ENCODE results near the gene NDUFA8. TPM values are rescaled to one million over a fixed set of nuclear protein-coding genes. Genes with fewer than 3 reads are reported as not detected.

The NDUFA8 gene
- total RNA-seq, 1 experiment from 2014 or later = 60.7 TPM

DNA sequence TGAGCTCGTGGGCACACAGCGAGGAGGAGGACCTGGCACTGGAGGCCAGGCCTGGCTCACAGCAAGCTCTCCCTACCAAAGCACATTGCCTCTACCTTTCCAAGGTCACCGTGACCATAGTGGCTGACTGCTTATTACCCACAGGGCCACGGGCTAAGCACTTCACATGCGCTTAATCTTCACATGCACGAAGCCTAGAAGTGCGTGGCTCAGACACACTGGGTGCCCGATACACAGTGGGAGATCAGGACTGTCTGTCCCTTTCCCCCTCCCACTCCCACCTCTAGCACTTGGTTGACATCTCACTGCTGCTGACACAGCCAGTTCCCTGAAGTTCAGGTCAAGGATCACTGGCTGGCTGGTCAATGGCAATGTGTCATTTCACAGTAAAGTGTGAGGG lies 45.6 kb upstream of the NDUFA8 start:
- no peak overlapping the region for H3K18ac ChIP-seq (ENCODE audit: insufficient read length, low read depth, low read length)
- Mint-ChIP-seq H3K27me3 (ENCODE audit: low read depth) (peaks cover 13% of the 10 kb centered on the region), H3K4me1 (peaks cover 14 to 22% of the 10 kb centered on the region in 2 experiments), H3K36me3 (ENCODE audit: insufficient read depth in 1 of 3, low read depth in 3 of 3) (no peaks in the 10 kb centered on the region), H3K27ac (peak overlapping the region in 1 of 3 experiments; percentile 24; a peak in 1 of 7 replicates), H3K4me3 (no peak overlapping the region), H3K9me3 (no peaks in the 10 kb centered on the region)
- H4K5ac ChIP-seq (ENCODE audit: insufficient read length, low read depth, low read length) = no peak overlapping the region
- no peaks in the 10 kb centered on the region for H3K79me1 ChIP-seq (ENCODE audit: insufficient read depth, low read depth, low read length, poor library complexity, severe bottlenecking)
- H4K91ac ChIP-seq (ENCODE audit: insufficient read length, low read depth, low read length) = no peak overlapping the region
- no peak overlapping the region for H3K56ac ChIP-seq (ENCODE audit: insufficient read length, low read depth, low read length)
- H3K23ac ChIP-seq (ENCODE audit: insufficient read length, low read depth, low read length) = no peak overlapping the region
- H3K4me2 ChIP-seq (ENCODE audit: insufficient read depth, insufficient read length, low read length) = no peak overlapping the region
- H4K8ac ChIP-seq (replicated peaks; ENCODE audit: insufficient read length, low read depth, low read length) = no peak overlapping the region
- H3K9ac ChIP-seq (ENCODE audit: extremely low read depth, insufficient read length, low read length) = no peak overlapping the region
- H3K14ac ChIP-seq (ENCODE audit: insufficient read depth, low read length) = no peak overlapping the region
- WGBS (ENCODE audit: extremely low coverage, insufficient read length, low lambda C conversion rate) = no CpG with 5 or more reads among the region's 8 CpGs
- DNase-seq = no peak
- no peak overlapping the region for H2BK20ac ChIP-seq (ENCODE audit: low read depth, low read length, poor library complexity, severe bottlenecking)
- H3K9me3 ChIP-seq (ENCODE audit: control insufficient read depth, low read depth, low read length) = no peaks in the 10 kb centered on the region
- TF ChIP-seq, protein P1, sequence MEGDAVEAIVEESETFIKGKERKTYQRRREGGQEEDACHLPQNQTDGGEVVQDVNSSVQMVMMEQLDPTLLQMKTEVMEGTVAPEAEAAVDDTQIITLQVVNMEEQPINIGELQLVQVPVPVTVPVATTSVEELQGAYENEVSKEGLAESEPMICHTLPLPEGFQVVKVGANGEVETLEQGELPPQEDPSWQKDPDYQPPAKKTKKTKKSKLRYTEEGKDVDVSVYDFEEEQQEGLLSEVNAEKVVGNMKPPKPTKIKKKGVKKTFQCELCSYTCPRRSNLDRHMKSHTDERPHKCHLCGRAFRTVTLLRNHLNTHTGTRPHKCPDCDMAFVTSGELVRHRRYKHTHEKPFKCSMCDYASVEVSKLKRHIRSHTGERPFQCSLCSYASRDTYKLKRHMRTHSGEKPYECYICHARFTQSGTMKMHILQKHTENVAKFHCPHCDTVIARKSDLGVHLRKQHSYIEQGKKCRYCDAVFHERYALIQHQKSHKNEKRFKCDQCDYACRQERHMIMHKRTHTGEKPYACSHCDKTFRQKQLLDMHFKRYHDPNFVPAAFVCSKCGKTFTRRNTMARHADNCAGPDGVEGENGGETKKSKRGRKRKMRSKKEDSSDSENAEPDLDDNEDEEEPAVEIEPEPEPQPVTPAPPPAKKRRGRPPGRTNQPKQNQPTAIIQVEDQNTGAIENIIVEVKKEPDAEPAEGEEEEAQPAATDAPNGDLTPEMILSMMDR (conservative IDR thresholded peaks at IDR 0.05) = no peak
- H2AK5ac ChIP-seq (ENCODE audit: insufficient read length, low read length) = no peak overlapping the region
- no peak overlapping the region for H2BK12ac ChIP-seq (ENCODE audit: insufficient read length, low read depth, low read length)
- H4K20me1 ChIP-seq (ENCODE audit: control insufficient read depth, insufficient read depth, insufficient read length) = no peaks in the 10 kb centered on the region
- no peaks in the 10 kb centered on the region for H3K79me2 ChIP-seq (ENCODE audit: insufficient read depth, low read length)
- H2BK15ac ChIP-seq (ENCODE audit: low read depth, low read length) = no peak overlapping the region
- no peak overlapping the region for H2AFZ ChIP-seq (ENCODE audit: low read length)
- H3K4me1 ChIP-seq (ENCODE audit: insufficient read depth, low read length) = peaks cover 12% of the 10 kb centered on the region; the same call in 1 of the 2 replicates
- H3T11ph ChIP-seq (ENCODE audit: low read length) = no peak overlapping the region
- no peak overlapping the region for H3K27ac ChIP-seq (ENCODE audit: insufficient read length, low read depth, low read length)
- H3K4ac ChIP-seq (ENCODE audit: low read depth, low read length) = no peak overlapping the region
- H3K23me2 ChIP-seq (ENCODE audit: insufficient read length, low read depth, low read length, poor library complexity, severe bottlenecking) = no peaks in the 10 kb centered on the region
- H2BK120ac ChIP-seq (ENCODE audit: low read depth, low read length, poor library complexity, severe bottlenecking) = no peak overlapping the region
- H2BK5ac ChIP-seq (ENCODE audit: insufficient read length, low read length) = no peak overlapping the region
- H3K27me3 ChIP-seq (ENCODE audit: insufficient read depth, low read length) = no peaks in the 10 kb centered on the region

Measured in H9 (cell line).